K562 (cell line): ENCODE results near the gene FEM1B. TPM values are rescaled to one million over a fixed set of nuclear protein-coding genes. Genes with fewer than 3 reads are reported as not detected.

Source experiments
- ARID2 ChIP-seq: fragments of 450-650 bp; IDR thresholded peaks from 2 replicates; pipeline ENCODE4 v1.6.1; 2017; ENCODE audit warnings: antibody characterized with exemption, mild to moderate bottlenecking
- ATF7 ChIP-seq: fragments of 450-650 bp; IDR thresholded peaks from 2 replicates; pipeline ENCODE4 v1.7.1; 2014; ENCODE audit warnings: mild to moderate bottlenecking, moderate library complexity
- CBFA2T3 ChIP-seq: fragments of 450-650 bp; IDR thresholded peaks from 2 replicates; pipeline ENCODE4 v1.6.1; 2017
- CHD2 ChIP-seq: IDR thresholded peaks from 2 replicates; pipeline ENCODE4 v1.6.1; 2011; ENCODE audit warnings: low read depth, low read length
- ERF ChIP-seq: fragments of 450-650 bp; formaldehyde crosslinking; IDR thresholded peaks from 2 replicates; pipeline ENCODE4 v1.4.0; 2020; ENCODE audit warnings: mild to moderate bottlenecking, mixed read lengths
- FOSL1 ChIP-seq: fragments of 200-800 bp; sonication (Bioruptor generic); conservative IDR thresholded peaks from 2 replicates; pipeline ENCODE4 v1.6.1; 2016; ENCODE audit warnings: missing genetic modification characterization, missing compliant biosample characterization
- FOXA1 ChIP-seq: fragments of 450-650 bp; IDR thresholded peaks from 2 replicates; pipeline ENCODE4 v1.6.1; 2016; ENCODE audit warnings: mild to moderate bottlenecking, borderline replicate concordance
- ILK ChIP-seq: fragments of 450-650 bp; IDR thresholded peaks from 2 replicates; pipeline ENCODE4 v1.6.1; 2016; ENCODE audit warnings: missing genetic modification characterization, low read depth, mild to moderate bottlenecking, missing compliant biosample characterization, moderate library complexity, borderline replicate concordance
- JUN ChIP-seq, 2 experiments: sonication (generic) in 1 of 2; formaldehyde crosslinking in 1 of 2; IDR thresholded peaks; 2 replicates each; pipeline versions ENCODE4 v1.6.1 to v1.8.0; 2012 to 2022; ENCODE audit warnings: borderline replicate concordance in 2 of 2, mild to moderate bottlenecking in 2 of 2, improper control_type of control experiment in 1 of 2, low read depth in 1 of 2, low read length in 1 of 2, missing genetic modification reagents in 1 of 2
- KDM5B ChIP-seq: fragments of 200-600 bp; sonication (generic); IDR thresholded peaks from 2 replicates; pipeline ENCODE4 v1.6.1; 2012; ENCODE audit warnings: low read depth, mild to moderate bottlenecking, moderate library complexity, low read length, control low read depth, inconsistent platforms; ENCODE audit not compliant: insufficient replicate concordance
- PCBP1 ChIP-seq: fragments of 200-400 bp; formaldehyde crosslinking; IDR thresholded peaks from 2 replicates; pipeline ENCODE4 v1.6.1; 2018; ENCODE audit warnings: mild to moderate bottlenecking, low read depth, low read length; ENCODE audit not compliant: poor library complexity, severe bottlenecking
- RBFOX2 ChIP-seq: fragments of 200-400 bp; formaldehyde crosslinking; IDR thresholded peaks from 2 replicates; pipeline ENCODE4 v1.6.1; 2017; ENCODE audit warnings: low read depth, mild to moderate bottlenecking, low read length, moderate library complexity
- SRSF9 ChIP-seq: fragments of 200-400 bp; formaldehyde crosslinking; IDR thresholded peaks from 2 replicates; pipeline ENCODE4 v1.6.1; 2017; ENCODE audit warnings: low read depth, low read length, borderline replicate concordance
- TBP ChIP-seq: optimal IDR thresholded peaks from 2 replicates; pipeline ENCODE3; 2011; ENCODE audit warnings: low read depth, low read length, improper control_type of control experiment
- YY1 ChIP-seq, 3 experiments: IDR thresholded peaks; 2 replicates each; pipeline ENCODE4 v1.6.1; 2011; ENCODE audit warnings: low read length in 2 of 3, mild to moderate bottlenecking in 2 of 3, moderate library complexity in 2 of 3, borderline replicate concordance in 1 of 3, control low read depth in 1 of 3, low read depth in 1 of 3; ENCODE audit not compliant: insufficient read depth in 3 of 3, insufficient replicate concordance in 2 of 3, control insufficient read depth in 1 of 3, insufficient read length in 1 of 3; ENCODE audit errors: extremely low read depth in 1 of 3
- ZNF324 ChIP-seq: fragments of 250-450 bp; sonication (Bioruptor Pico); IDR thresholded peaks from 2 replicates; pipeline ENCODE4 v1.4.0; 2020; ENCODE audit warnings: mild to moderate bottlenecking
- ZNF41 ChIP-seq: fragments of 250-450 bp; sonication (Bioruptor Pico); conservative IDR thresholded peaks from 2 replicates; pipeline ENCODE4 v1.4.0; 2020; ENCODE audit warnings: mild to moderate bottlenecking
- ZNF57 ChIP-seq: fragments of 450-650 bp; formaldehyde crosslinking; IDR thresholded peaks from 2 replicates; pipeline ENCODE4 v1.4.0; 2020; ENCODE audit warnings: mild to moderate bottlenecking, moderate library complexity
- ZNF699 ChIP-seq: fragments of 250-450 bp; sonication (Bioruptor Pico); IDR thresholded peaks from 2 replicates; pipeline ENCODE4 v1.8.0; 2021; ENCODE audit warnings: mild to moderate bottlenecking, moderate library complexity; ENCODE audit not compliant: insufficient replicate concordance
- ZNF785 ChIP-seq: fragments of 250-450 bp; sonication (Bioruptor Pico); IDR thresholded peaks from 2 replicates; pipeline ENCODE4 v1.4.0; 2020; ENCODE audit warnings: mild to moderate bottlenecking
- polyA plus RNA-seq, 8 experiments: library from polyadenylated mRNA; depleted of rRNA in 4 of 8; stranded (reverse) in 5 of 8; unstranded in 3 of 8; fragments of >200 nt; fragmentation: Nextera tagmentation in 2 of 8; fragmentation: Illumina TruSeq in 1 of 8; extraction: Ambion mirVana in 2 of 8; extraction: Trizol in 1 of 8; gene quantifications; 2 replicates each; pipeline versions ENCODE4 v1.2.1 to v1.2.3, GENCODE V29; 2011 to 2014; ENCODE audit warnings: inconsistent platforms in 1 of 8, missing spikeins in 1 of 8
- total RNA-seq, 7 experiments: library from RNA; depleted of rRNA in 6 of 7; stranded (reverse); fragments of >200 nt in 6 of 7; fragmentation: Illumina TruSeq in 2 of 7; extraction: Trizol in 2 of 7; gene quantifications; 2 replicates each; pipeline versions ENCODE4 v1.2.1 to v1.2.3, GENCODE V29; 2011 to 2021; ENCODE audit warnings: low replicate concordance in 1 of 7
- TF ChIP-seq, protein P1 (sequence below): fragments of 450-650 bp; formaldehyde crosslinking; IDR thresholded peaks from 2 replicates; pipeline ENCODE4 v1.4.0; 2020; ENCODE audit warnings: mild to moderate bottlenecking
- TF ChIP-seq, protein P2 (sequence below): fragments of 450-650 bp; formaldehyde crosslinking; IDR thresholded peaks from 2 replicates; pipeline ENCODE4 v1.4.0; 2022; ENCODE audit warnings: mild to moderate bottlenecking, moderate library complexity
- TF ChIP-seq, protein P3 (sequence below): sonication (generic); formaldehyde crosslinking; IDR thresholded peaks from 2 replicates; pipeline ENCODE4 v1.8.0; 2022; ENCODE audit warnings: mild to moderate bottlenecking, low read depth, missing genetic modification reagents
- TF ChIP-seq, protein P4 (sequence below): sonication (generic); IDR thresholded peaks from 2 replicates; pipeline ENCODE4 v1.6.1; 2016

The FEM1B gene
- total and polyA plus RNA-seq, 9 of the 15 experiments (the other 6 are each of a cell fraction or from before 2014, with no cell fraction given): 5.9 to 61.6 (median 20.1) TPM

DNA sequence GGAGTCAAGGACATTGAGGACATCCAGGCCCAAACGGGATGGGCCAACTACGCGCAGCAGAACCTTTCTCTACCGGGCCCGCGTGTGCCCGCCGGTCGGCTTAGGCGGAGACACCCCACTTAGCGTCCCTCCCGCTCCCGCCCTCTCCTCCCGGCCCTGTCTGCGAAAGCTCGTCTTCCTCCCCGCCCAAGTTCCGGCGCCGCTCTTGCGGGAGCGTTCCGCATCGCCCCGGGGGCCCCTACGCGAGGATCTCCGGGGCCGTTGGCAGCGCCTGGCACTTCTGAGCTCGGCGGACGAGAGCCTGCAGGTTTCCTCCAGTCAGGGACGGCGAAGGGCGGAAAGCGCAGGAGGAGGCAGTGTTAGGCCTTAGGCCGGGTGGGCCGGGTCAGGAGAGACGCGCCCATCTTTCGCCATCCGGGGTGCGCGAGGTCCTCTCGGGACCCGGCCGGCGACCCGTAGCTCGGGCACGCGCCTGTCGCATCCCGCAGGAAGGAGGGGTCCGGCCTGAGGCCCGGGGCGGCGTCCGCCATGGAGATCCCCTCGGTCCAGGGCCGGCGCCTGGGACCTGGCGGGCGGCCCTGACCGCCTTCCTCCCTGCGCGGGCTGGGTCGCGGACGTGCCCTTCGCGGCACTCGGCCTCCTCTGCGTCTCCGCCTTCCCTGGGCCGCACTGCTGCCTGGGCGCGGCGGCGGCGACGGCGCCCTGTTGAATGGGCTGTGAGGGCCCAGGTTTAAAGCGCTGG, at the start of gene FEM1B (continued):
- TF ChIP-seq ARID2: no peak
- TF ChIP-seq ZNF324 (CRISPR knock-in tag): no peak
- TF ChIP-seq ERF: no peak
- TF ChIP-seq FOXA1: no peak
- peak in 2 of 3 experiments; percentile 8 to 40 for TF ChIP-seq YY1 (IDR thresholded peaks at IDR 0.05; ENCODE audit: borderline replicate concordance in 1 of 3, control insufficient read depth in 1 of 3, extremely low read depth in 1 of 3, insufficient read depth in 3 of 3, insufficient read length in 1 of 3, insufficient replicate concordance in 2 of 3, low read depth in 1 of 3, low read length in 2 of 3)
- TF ChIP-seq ATF7: peak; percentile 70
- no peak for TF ChIP-seq SRSF9
- no peak for TF ChIP-seq ZNF57 (CRISPR knock-in tag)
- TF ChIP-seq ZNF41 (CRISPR knock-in tag): no peak
- no peak for TF ChIP-seq CBFA2T3
- TF ChIP-seq RBFOX2: peak; percentile 97
- TF ChIP-seq PCBP1: peak; percentile 77
- no peak for TF ChIP-seq ZNF785 (CRISPR knock-in tag)
- TF ChIP-seq, protein P1, sequence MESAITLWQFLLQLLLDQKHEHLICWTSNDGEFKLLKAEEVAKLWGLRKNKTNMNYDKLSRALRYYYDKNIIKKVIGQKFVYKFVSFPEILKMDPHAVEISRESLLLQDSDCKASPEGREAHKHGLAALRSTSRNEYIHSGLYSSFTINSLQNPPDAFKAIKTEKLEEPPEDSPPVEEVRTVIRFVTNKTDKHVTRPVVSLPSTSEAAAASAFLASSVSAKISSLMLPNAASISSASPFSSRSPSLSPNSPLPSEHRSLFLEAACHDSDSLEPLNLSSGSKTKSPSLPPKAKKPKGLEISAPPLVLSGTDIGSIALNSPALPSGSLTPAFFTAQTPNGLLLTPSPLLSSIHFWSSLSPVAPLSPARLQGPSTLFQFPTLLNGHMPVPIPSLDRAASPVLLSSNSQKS: no peak
- peak; percentile 72 for TF ChIP-seq KDM5B
- TF ChIP-seq CHD2: 0 out of 2 replicates have a peak, but pooled peaks have one; percentile 25
- TF ChIP-seq FOSL1 (tag): no peak
- TF ChIP-seq, protein P2, sequence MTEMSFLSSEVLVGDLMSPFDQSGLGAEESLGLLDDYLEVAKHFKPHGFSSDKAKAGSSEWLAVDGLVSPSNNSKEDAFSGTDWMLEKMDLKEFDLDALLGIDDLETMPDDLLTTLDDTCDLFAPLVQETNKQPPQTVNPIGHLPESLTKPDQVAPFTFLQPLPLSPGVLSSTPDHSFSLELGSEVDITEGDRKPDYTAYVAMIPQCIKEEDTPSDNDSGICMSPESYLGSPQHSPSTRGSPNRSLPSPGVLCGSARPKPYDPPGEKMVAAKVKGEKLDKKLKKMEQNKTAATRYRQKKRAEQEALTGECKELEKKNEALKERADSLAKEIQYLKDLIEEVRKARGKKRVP (CRISPR knock-in tag): peak; percentile 68; the same call in 1 of the 2 replicates
- TF ChIP-seq, protein P3, sequence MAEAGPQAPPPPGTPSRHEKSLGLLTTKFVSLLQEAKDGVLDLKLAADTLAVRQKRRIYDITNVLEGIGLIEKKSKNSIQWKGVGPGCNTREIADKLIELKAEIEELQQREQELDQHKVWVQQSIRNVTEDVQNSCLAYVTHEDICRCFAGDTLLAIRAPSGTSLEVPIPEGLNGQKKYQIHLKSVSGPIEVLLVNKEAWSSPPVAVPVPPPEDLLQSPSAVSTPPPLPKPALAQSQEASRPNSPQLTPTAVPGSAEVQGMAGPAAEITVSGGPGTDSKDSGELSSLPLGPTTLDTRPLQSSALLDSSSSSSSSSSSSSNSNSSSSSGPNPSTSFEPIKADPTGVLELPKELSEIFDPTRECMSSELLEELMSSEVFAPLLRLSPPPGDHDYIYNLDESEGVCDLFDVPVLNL: peak; percentile 48; the same call in 1 of the 2 replicates
- TF ChIP-seq, protein P4, sequence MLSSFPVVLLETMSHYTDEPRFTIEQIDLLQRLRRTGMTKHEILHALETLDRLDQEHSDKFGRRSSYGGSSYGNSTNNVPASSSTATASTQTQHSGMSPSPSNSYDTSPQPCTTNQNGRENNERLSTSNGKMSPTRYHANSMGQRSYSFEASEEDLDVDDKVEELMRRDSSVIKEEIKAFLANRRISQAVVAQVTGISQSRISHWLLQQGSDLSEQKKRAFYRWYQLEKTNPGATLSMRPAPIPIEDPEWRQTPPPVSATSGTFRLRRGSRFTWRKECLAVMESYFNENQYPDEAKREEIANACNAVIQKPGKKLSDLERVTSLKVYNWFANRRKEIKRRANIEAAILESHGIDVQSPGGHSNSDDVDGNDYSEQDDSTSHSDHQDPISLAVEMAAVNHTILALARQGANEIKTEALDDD: no peak
- TF ChIP-seq ILK (tag): no peak
- no peak; the same call in 1 of the 2 replicates for TF ChIP-seq JUN (IDR thresholded peaks at IDR 0.05; ENCODE audit: borderline replicate concordance, low read depth, low read length)
- TF ChIP-seq JUN (CRISPR knock-in tag; IDR thresholded peaks at IDR 0.05; ENCODE audit: borderline replicate concordance): peak; percentile 32; the same call in 1 of the 2 replicates
- TF ChIP-seq TBP: peak; percentile 84
- TF ChIP-seq ZNF699 (CRISPR knock-in tag): no peak
